Myometrial cell (primary cell): ENCODE data around the gene SCFD1. TPM values are rescaled to one million over a fixed set of nuclear protein-coding genes. Genes with fewer than 3 reads are reported as not detected.

ENCODE experiments used
- total RNA-seq: library from RNA; depleted of rRNA; stranded (reverse); fragments of >200 nt; gene quantifications from 2 replicates; pipeline ENCODE4 v1.2.3, GENCODE V29; 2015

SCFD1 gene, protein sequence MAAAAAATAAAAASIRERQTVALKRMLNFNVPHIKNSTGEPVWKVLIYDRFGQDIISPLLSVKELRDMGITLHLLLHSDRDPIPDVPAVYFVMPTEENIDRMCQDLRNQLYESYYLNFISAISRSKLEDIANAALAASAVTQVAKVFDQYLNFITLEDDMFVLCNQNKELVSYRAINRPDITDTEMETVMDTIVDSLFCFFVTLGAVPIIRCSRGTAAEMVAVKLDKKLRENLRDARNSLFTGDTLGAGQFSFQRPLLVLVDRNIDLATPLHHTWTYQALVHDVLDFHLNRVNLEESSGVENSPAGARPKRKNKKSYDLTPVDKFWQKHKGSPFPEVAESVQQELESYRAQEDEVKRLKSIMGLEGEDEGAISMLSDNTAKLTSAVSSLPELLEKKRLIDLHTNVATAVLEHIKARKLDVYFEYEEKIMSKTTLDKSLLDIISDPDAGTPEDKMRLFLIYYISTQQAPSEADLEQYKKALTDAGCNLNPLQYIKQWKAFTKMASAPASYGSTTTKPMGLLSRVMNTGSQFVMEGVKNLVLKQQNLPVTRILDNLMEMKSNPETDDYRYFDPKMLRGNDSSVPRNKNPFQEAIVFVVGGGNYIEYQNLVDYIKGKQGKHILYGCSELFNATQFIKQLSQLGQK
- total RNA-seq: 53.3 and 64.7 TPM in 2 replicates

DNA sequence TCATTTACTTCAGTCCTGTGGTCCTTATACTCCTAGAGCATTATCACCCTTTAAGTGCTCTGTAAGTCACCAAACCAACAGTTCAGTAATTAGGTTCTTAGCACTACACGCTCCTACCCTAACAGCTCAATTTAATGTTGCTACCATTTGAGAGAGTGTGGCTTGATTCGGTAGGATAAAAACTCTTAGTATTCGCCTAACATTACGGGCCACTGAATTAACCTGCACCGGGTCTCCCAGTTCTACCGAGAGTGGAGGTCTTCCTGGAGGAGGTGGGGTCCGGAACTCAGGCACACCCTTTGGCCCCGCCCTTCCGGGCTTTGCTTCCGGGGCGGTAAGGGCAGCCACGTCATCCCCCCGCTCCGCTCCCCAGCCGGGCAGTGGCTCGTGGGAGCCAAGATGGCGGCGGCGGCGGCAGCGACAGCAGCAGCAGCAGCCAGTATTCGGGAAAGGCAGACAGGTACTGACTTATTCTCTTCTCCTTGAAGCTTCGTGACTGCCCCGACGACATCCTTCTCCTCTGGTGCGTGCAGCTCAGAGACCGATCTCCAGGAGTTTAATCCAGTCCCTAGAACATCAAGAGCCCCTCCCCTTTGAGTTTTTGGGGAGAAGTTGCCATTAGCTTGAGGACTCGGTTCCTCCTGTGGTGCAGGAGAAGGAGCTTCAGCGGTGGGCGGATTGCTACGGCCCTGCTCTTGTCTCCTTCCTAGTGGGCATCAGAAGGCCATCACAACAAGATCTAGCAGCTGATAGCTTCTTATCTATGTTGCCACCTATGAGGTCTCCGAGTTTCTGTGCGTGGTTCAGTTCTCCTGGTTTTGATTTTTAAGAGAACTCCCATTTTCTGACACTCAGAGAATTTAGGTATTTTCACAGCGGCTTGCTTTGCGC is at the start of gene SCFD1:
Gene SCFD1, plus strand, starts transcription at position 380 of the 891 bp plus-strand sequence. Its CDS starts 20 bp downstream, at position 400.

Other genes with a start within 250 kb of the SCFD1 start
- gene G2E3, start 63.2 kb upstream of the SCFD1 start, total RNA-seq: 7.2 and 19.8 TPM in 2 replicates